Peyer's patch (tissue), 4 donors: ENCODE measurements around the gene ACTL7B.

Experiments
- POLR2A ChIP-seq, 2 donors: fragments of 450-650 bp; IDR thresholded peaks; one replicate each; pipeline ENCODE4 v1.5.1; 2017; ENCODE audit warnings: antibody characterized with exemption in 2 of 2, mild to moderate bottlenecking in 2 of 2, moderate library complexity in 2 of 2
- TF ChIP-seq, protein P1 (sequence below), 6 experiments: fragments of 450-650 bp in 4 of 6; fragments of 200-600 bp in 2 of 6; sonication (generic) in 1 of 6; IDR thresholded peaks; one replicate each; pipeline ENCODE4 v1.5.1; 2017 to 2019; ENCODE audit warnings: antibody characterized with exemption in 6 of 6, mild to moderate bottlenecking in 3 of 6, moderate library complexity in 1 of 6

DNA sequence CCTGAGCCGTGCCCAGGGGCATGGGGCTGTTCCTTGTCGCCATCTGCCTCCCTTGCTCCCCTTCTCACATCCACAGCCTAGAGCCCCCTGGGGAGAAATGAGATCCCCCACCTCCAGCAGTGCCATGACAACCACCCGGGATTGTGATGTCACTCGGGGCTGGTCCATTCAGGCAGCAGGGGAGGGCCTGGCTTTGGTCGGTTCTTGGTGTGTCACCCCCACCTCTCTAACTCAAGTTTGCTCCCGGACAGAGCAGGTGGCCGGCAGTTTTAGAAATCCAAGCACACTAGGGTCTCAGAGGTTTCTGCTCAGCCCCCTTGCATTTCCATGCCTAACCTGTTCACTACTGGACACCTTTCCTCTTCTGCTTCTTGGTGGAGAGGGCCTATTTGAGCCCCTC, at the start of gene ACTL7B:
- TF ChIP-seq, protein P1, sequence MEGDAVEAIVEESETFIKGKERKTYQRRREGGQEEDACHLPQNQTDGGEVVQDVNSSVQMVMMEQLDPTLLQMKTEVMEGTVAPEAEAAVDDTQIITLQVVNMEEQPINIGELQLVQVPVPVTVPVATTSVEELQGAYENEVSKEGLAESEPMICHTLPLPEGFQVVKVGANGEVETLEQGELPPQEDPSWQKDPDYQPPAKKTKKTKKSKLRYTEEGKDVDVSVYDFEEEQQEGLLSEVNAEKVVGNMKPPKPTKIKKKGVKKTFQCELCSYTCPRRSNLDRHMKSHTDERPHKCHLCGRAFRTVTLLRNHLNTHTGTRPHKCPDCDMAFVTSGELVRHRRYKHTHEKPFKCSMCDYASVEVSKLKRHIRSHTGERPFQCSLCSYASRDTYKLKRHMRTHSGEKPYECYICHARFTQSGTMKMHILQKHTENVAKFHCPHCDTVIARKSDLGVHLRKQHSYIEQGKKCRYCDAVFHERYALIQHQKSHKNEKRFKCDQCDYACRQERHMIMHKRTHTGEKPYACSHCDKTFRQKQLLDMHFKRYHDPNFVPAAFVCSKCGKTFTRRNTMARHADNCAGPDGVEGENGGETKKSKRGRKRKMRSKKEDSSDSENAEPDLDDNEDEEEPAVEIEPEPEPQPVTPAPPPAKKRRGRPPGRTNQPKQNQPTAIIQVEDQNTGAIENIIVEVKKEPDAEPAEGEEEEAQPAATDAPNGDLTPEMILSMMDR (IDR thresholded peaks at IDR 0.05) = no peak
- no peak for TF ChIP-seq POLR2A (IDR thresholded peaks at IDR 0.05)
